ENCODE results near the gene NBEAL2.
A peak's percentile ranks its signal among the peaks of the same experiment; 100 is the strongest.
"Not testable (repeated sequence)": the region's sequence is repeated elsewhere in the genome, so short reads cannot be mapped to it uniquely, and the experiment has no call there.

Gene NBEAL2

DNA sequence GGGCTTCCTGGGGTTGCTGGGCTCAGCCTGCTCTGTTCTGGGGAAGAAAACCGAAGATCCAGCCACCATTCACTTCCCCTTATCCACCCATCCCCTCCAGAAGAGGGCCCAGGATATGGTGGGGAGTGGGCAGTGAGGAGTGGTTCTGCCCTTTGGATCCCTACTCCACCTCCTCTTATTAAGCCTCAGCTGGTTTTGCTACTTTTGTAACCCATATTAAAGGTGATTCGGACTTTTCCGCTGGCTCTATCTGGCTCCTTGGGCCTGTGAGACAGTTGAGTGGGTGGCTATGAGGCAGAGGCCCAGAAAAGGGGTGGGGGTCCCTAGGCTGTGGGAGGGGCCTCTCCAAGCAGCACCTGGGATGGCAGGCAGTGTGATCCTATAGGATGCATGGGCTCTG is 33.8 kb downstream of the NBEAL2 start:
- DNase-seq, result no peak

DNA sequence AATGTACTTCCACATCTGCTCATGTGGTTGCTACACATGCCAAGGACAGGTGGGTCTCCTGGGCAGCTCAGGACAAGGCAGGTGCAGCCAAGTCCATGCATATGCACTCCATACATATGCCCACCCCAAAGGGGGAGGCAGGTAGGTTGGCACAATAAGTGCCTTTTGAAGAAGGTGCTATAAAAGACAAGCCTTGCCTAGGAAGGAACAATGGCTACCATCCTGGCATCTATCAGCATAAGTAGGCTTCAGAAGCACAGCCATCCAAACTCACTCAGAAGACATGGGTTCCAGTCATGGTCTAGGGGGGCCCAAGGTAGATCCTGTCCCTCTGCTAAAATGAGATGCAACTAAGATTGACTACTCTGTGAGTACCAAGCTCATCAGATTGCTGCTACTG is 34.6 kb downstream of the NBEAL2 start:
- DNase-seq, result no peak

DNA sequence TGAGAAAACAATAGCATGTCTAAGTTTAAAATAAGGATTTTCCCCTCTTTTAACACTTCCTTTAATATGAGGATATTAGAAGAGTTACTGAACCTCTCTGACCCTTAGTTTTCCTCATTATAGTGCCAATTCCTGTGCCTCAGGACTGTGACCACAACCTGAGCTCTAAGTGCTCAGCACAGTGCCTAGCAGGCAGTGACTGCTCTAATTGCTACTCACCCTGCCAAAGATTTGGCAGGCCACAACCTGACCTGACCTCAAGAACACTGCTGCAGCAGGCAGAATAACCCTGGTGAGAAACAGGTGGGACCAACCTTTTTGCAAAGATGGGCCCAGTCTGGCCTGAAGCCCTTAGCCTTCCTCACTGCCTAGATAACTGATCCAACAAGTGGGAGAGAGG is 35.7 kb downstream of the NBEAL2 start:
- DNase-seq, result no peak

DNA sequence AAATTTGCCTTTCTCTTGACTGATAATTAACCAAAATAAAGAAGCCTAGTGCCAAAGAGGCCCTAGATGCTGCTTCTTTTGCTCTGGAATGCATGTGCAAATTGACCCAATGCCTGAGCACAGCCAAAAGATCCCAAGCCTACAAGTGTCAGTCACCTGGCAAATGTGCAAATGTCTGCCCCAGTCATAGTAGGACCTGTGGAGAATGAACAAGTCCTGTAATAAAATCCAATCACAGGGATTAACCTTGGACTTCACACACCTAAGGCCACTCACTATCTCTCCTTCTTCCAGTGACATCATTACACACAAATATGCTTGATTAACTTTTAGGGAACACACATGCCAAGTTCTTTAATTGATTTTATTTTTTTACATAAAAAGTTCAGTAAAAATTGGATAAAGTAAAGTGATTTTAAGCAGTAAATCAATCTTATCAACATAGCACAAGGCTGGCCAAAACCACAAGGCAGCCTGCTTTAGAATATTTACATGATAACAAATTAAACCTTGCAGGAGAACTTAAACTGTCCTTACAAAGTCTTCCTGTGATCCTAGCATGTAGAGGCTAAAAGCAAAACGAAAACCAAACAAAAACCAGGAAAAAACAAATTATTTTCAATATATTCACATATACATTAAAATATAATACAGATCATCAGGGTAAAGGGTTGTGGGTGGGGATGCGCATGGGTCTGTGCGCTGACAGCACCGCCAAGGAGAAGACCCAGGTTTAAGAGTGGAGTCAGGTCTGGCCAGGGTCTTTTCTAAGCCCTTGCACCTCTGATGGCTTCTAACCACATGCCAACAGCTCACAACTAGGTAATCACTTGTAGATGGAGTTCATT is 36.8 kb downstream of the NBEAL2 start:
- no peak for DNase-seq

DNA sequence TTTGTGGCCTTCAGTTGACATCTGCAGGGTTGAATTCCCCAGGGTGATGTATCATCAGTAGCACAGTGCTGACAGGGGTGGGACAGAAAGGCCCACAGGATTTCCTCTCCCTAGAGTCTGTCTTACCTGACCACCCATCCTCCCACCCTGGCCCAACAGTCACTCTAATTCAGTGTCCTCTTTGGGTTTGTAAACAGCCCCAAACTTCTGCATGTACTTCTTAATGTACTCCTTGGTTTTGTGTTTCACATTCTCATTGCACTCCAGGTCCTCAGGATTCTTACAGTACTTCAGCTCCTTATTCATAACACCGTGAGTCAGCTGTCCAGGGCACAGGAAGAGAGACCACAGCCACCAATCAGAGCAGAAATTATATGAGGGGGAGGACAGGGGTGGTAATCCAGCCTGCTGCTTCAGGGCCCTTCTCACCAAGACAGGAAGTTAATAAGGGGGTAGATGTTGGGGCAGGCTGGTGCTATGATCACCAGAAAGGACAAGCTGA is 37.5 kb downstream of the NBEAL2 start:
- DNase-seq, result peak; percentile 62

DNA sequence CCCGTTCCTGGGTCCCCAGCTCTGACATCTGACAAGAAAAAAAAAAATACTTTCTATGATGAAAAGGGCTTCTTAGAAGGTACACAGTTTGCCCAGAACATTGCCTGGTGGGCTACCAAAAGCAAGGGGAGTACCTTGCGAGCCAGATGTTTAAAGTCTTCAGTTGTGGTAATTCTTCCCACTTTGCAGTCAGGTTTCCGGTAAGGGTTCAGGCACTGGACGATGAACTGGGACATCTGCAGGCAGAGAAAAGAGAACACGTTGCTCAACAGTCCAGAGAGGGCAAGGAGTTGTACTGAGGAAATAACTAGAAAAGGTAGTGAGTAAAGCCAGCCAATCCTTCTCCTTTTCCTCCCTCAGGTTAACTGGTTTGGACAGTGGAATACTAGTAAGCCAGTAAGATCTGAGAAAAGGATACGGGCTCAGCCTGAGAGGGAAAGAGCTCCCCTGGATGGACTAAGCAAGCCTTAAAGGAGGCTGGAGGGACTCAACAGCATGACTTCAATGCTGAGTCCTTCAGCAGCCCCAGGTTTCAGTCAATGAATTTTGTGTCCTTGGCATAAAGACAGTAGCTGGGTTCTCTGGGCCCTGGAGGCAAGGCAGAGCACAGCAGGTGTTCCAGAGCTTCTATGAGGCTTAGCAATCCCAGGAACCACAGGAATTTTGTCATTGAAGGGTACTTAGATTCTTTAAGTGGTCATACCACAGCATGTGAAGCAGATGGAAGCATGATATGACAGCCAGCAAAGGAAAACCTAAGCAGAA is 38.2 kb downstream of the NBEAL2 start:
- DNase-seq, result no peak

DNA sequence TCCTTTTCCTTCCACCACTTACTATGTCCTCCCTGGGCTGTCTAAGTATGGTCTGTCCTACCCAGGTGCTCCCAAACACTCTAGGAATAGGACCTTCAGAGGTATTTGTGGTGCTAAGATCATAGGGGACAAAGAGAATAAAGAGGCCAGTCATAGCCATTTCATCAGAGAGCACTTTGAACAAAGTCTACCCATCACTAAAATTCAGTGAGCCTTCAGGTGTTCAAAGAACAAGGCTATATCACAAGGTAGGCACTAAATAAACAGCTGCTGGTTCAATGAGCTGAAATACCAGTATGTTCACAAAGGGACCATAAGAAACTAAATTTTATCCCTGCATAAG is 38.8 kb downstream of the NBEAL2 start:
- no peak for DNase-seq

DNA sequence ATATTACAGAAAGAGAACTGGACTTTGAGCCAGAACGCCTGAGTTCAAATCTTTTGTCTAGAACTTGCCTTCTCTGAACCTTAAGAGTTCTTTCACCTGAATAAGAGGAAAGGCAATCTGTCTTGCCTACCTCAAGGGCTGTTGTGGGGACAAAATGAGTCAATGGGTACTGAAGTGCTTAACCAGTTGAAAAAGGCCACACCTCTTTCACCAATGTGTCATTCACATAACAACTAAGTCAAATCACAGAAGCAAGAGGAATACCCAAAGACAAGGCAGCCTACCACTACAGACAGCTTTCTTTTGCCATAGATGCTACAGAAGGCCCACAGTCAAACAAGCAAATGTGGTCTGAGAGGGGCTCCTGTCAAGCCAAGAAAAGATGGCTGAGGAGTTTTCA is 39.7 kb downstream of the NBEAL2 start:
- peak; percentile 87 for DNase-seq

DNA sequence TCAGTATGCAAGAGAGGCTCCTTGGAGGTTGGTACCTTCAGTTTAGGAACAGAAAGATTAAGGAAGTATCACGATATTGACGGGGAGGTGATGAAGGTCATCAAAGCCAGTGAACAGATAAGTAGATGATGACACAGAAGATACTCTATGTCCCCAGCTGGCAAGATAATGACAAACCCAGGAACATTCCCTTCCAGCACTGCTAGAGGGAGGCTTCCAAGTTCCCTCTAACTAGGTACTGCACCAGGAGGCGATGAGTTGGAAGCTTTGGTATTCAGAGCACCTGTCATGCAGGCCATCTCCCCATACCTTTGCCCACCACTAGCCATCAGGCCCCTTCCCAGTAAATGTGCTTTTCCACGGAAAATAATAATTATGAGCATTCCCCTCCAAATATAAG is 40.8 kb downstream of the NBEAL2 start:
- DNase-seq, result no peak

DNA sequence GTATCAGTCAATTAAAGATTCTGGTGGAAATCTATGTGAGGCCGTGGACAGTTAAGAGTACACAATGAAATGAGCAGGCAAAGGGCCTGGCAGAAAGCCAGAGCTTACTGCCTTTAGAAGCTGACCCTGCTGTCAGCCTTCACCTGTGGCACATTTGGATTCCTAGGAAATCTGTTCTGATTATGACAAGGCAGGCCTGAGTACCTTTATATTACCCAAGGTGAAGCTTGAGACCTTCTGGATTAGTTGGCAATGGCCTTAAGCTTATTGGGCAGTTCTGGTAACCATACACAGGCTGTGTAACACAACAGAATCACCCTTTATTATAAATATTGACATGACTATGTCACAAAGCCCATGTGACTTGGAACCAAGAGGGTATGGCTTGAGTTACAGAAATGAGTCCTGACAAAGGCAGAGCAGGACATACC is 43.2 kb downstream of the NBEAL2 start:
- no peak for DNase-seq

DNA sequence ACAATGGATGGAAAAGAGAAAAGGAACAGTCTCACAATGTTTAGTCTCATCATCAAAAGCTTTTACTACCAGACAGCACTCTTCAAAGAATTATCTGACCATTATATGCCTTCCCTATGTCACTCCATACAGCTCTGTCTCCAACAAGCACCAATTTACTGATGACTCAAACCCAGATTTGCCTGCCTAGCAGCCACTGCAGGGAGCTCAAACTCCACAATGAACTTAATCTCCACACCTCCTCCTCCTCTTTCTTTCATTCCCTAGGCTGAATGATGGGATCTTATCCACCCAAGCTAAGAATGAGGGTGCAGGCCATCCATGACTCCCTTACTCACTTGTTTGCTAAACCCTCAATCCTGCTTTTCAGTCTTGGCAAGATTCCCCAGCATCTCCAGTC is 45.5 kb downstream of the NBEAL2 start:
- DNase-seq, result peak; percentile 32

DNA sequence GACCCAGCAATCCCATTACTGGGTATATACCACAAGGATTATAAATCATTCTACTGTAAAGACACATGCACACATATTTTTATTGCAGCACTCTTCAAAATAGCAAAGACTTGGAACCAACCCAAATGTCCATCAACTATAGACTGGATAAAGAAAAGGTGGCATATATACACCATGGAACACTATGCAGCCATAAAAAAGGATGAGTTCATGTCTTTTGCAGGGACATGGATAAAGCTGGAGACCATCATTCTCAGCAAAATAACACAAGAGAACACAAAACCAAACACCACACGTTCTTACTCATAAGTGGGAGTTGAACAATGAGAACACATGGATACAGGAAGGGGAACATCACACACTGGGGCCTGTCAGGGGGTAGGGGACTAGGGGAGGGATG is 47.0 kb downstream of the NBEAL2 start:
- DNase-seq, result not testable (repeated sequence)

DNA sequence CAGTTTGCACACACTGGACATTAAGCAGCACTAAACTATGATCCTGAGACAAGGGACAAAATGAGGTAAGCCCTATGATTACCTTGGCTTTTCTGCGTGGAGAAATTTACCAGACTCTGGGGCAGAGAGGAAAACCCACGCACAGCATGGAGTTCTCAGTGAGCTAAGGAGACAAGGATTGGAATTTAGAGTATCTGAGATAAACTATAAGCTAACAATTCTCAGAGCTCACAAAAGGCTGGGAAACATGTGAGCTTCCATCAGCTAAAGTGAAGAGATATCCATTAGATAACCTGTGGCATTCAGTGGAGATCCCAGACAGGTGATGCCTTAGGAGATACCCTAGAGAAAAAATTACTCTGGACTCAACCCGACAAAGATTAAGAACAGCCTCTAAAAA is 48.7 kb downstream of the NBEAL2 start:
- DNase-seq, result no peak

DNA sequence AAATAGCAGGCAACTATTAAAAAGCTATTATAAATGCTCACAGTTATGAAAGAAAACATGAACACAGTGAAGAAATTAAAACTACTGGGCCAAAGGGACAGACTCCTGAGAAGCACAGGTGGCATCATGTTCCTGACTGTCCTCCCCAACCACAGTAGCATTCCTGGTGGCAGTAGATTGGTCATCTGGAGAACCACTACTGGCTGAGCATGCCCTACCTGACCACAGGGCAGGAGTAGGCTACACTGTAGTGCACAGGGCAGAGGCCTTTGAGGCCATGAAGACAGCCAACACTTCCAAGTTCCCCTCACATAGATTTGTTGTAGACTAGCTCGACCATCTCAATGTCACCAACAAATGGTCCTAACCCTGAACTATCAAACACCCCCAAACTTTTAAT is 49.2 kb downstream of the NBEAL2 start:
- no peak for DNase-seq

DNA sequence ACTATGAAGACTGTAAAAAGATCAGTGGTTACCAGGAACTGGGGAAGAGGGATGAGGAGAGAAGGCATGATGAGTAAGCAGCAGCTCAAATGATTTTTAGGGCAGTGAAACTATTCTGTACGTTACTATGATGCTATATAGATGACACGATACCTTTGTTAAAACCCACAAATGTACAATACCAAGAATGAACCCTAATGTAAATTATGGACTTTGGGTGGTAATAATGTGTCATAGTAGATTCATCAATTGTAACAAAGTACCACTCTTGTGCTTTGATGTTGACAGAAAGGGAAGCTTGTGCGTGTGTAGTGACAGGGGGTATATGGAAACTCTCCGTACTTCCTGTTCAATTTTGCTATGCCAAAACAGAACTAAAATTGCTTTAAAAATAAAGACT is 51.6 kb downstream of the NBEAL2 start:
- DNase-seq, result peak; percentile 24

DNA sequence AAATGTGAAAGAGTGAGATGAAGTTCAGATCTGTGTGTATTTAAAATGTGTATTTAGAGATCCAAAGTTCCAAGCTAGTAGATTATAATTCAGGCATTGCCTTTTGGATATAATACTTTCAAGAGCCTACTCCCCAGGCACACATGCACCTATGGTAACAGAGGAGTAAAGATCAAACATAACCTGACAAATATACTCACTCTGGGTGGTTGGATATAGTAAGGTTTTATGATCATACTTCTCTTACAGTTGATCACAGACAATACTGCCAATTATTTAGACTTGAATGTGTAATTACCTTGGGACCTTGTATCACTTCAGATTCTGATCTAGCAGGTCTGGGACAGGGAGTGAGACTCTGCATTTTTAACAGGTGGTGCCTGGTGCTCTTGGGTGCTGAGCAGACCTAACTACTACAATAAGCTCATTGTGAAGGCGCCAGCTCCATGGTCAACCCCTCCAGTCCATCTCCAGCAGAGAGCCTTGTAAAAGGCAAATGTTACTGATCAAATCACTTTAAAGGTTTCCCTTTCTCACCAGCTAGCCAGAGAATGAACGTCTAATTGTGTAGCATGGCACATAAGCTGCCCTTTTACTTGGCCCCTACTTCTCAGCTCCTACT is 55.5 kb downstream of the NBEAL2 start:
- DNase-seq, result no peak

DNA sequence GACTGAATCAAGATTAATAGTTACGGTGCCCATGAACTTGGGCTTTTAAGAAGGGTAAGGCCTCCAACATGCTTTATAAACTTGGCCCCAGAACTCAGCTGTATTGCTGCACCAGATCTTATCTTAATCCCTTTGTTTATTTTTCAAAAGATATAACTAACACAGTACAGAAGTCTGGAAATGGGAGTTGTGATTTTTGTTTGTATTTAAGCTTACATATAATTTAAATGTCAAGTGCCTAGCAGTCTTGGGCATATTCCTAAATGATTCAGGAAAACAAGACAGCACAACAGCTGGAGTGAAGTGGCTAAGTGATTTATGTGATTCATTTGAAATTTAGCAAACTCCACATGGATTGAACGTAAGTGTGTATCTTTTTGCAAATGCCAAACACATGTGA is 56.2 kb downstream of the NBEAL2 start:
- no peak for DNase-seq

DNA sequence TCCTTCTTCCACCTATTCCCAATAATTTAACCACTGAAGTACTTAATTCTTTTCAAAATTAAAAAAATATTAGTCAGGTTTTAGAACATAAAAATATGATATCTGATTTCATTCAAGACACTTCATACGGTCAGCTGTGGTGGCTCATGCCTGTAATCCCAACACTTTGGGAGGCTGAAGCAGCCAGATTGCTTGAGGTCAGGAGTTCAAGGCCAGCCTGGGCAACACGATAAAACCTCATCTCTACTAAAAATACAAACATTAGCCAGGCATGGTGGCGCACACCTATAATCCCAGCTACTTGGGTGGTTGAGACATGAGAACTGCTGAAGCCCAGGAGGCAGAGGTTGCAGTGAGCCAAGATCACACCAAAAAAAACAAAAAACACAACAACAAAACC is 56.7 kb downstream of the NBEAL2 start:
- DNase-seq, result no peak

DNA sequence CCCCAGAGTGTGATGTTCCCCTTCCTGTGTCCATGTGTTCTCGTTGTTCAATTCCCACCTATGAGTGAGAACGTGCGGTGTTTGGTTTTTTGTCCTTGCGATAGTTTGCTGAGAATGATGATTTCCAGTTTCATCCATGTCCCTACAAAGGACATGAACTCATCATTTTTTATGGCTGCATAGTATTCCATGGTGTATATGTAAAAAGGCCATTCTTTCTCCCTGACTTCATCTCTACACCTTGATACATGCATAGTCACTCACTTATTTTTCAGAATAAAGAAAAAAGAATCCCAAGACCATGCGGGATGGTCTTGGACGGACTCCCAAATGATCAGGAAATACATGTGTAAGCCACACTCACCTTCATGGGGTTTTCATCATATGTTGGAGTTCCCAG is 57.8 kb downstream of the NBEAL2 start:
- not testable (repeated sequence) for DNase-seq

DNA sequence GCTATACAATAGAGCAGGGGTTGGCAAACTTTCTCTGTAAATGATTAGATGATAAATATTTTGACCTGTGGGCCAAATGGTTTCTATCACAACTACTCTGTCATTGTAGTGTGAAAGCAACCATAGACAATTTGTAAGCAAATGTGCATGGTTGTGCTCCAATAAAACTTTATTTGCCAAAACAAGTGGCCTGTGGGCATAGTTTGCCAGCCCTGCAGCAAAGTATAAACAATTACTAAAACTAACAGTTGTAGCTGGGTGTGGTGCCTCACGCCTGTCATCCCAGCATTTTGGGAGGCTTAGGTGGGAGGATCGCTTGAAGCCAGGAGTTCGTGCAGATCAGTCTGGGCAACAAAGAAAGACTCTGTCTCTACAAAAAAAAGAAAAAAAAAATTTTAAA is 61.6 kb downstream of the NBEAL2 start:
- DNase-seq, result no peak

DNA sequence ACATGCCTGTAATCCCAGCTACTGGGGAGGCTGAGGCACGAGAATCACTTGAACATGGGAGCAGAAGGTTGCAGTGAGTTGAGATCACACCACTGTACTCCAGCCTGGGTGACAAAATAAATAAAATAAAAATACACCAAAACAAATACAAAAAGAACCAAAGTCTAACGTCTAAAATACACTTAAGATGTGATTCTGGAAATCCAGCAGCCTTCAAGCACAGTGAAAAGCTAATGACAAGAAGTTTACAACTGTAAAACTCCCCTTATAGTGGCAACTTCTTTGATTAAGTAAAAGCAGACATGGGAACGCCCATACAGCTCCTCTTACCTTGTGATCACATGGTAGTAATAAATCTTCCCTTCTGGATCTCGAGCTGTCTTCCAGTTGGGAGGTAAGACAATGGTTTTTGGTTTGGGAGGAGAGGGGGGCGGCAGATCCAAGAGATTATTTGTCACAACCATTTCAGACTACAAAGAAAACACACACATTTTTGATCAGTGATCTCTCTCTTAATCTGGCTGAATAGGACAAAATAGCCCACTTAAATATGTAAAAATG is 62.8 kb downstream of the NBEAL2 start:
- no peak for DNase-seq

DNA sequence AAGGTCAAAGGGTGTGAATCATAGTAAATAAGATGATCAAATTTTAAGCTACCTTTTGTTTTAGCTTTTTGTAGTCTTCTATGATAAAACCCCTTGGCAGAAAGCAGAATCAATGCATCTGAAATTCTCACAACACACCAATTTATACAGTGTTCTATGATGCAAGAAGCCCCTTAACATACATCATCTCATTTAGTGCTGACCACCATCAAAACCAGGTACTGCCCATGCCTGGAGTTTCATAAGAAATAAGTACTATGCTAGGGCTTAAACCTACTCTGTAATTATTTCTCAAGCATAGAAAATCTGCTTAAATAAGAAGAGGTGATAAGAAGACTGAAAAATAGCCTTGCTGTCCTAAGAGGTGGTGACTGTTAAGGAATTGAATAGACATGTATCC is 67.6 kb downstream of the NBEAL2 start:
- no peak for DNase-seq

DNA sequence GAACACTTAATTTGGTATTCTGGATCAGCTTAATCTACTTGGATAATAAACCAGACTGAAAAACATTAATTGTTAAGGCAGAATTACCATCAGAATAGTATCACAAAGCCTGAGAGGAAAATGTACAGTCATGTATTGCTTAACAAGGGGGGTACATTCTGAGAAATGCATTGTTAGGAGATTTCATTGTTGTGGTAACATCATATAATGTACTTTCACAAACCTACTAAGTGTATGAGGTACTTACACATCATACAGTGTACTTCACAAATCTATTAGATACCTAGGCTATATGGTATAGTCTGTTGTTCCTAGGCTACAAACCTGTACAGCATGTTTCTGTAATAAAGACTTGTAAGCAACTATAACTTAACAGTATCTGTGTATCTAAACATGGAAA is 68.2 kb downstream of the NBEAL2 start:
- DNase-seq, result peak; percentile 13

DNA sequence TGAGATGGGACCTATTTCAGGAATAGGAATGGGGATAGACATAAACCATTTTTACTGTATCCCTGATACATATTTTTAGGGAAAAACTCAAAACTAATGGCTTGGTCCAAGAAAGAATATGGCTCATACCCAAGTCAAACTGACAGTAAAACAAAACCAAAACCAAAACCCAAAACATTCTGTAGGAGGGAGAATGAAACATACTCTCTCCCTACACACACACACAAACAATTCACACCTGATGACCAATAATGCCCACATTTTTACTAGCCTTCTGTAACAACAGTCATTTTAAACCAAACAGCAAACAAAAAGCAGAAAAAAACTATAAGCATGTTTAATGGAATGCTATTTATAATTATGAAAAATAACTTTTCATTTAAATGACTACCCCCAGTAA is 74.9 kb downstream of the NBEAL2 start:
- peak; percentile 14 for DNase-seq
